Right lobe of liver (tissue), 6 donors: ENCODE data around the gene PCGF2. TPM values are rescaled to one million over a fixed set of nuclear protein-coding genes. Genes with fewer than 3 reads are reported as not detected.
A peak's percentile ranks its signal among the peaks of the same experiment; 100 is the strongest.

Source experiments
- ATAC-seq, 4 donors: fragments of 200-7000 bp; cut with Tn5 transposase; one replicate each; pipeline ENCODE4 v1.9.1; 2020; ENCODE audit warnings: mild to moderate bottlenecking in 4 of 4, moderate library complexity in 4 of 4
- DNase-seq, 3 donors: peaks; one replicate each; pipeline ENCODE4 v3.0.0-alpha.2; 2020
- H3K27ac ChIP-seq, 3 donors: fragments of 200-600 bp; one replicate each; pipeline ENCODE4 v1.8.0; 2022
- H3K27me3 ChIP-seq, 2 donors: fragments of 200-600 bp; one replicate each; pipeline ENCODE4 v1.8.0; 2022
- H3K36me3 ChIP-seq, 4 donors: fragments of 200-600 bp; sonication (generic) in 1 of 4; one replicate each; pipeline versions ENCODE4 v1.5.1 to v1.8.0; 2017 to 2022; ENCODE audit warnings: control low read depth in 1 of 4
- H3K4me1 ChIP-seq, 4 donors: fragments of 200-600 bp; sonication (generic) in 1 of 4; one replicate each; pipeline versions ENCODE4 v1.5.1 to v1.8.0; 2017 to 2022; ENCODE audit warnings: control low read depth in 1 of 4
- H3K4me3 ChIP-seq, 3 donors: fragments of 200-600 bp; one replicate each; pipeline ENCODE4 v1.8.0; 2022
- H3K9me3 ChIP-seq, 4 donors: fragments of 200-600 bp; sonication (generic) in 1 of 4; one replicate each; pipeline versions ENCODE4 v1.5.1 to v1.8.0; 2017 to 2022; ENCODE audit warnings: control low read depth in 1 of 4
- POLR2A ChIP-seq: fragments of 450-650 bp; IDR thresholded peaks from one replicate; pipeline ENCODE4 v1.6.1; 2017; ENCODE audit warnings: antibody characterized with exemption, mild to moderate bottlenecking
- WGBS: methylation state at CpG from one replicate; pipeline ENCODE4 v1.1.6; 2018; ENCODE audit warnings: low coverage, low lambda C conversion rate; ENCODE audit not compliant: insufficient coverage; ENCODE audit errors: missing lambda C conversion rate; 5-methylcytosine and 5-hydroxymethylcytosine counted together
- intact Hi-C, 2 donors: fragments of 100-400 bp; cut with DNase I; formaldehyde crosslinking; loops; one replicate each; pipeline versions ENCODE4 v1.11.2 to v1.14.1; 2022
- total RNA-seq, 6 experiments: library from RNA; depleted of rRNA in 2 of 6; stranded (reverse); fragments of >200 nt in 2 of 6; fragmentation: NEBNext Ultra II Directional in 3 of 6; extraction: Animal tissue kit (Norgen Biotek cat#: 25700) in 3 of 6; gene quantifications; one replicate each; pipeline versions ENCODE4 v1.1.0 to v1.2.4, GENCODE V29; 2016 to 2023
- TF ChIP-seq, protein P1 (sequence below), 4 donors: fragments of 200-600 bp in 3 of 4; fragments of 450-650 bp in 1 of 4; IDR thresholded peaks; one replicate each; pipeline versions ENCODE4 v1.5.1 to v1.8.0; 2016 to 2022; ENCODE audit warnings: antibody characterized with exemption in 4 of 4, mild to moderate bottlenecking in 2 of 4
- donor health status: DM: no; HTN: yes; CAD: no.
- donor health status: DM: no; HTN: no; CAD: no.
- donor health status: DM: no; HTN: no; CAD: no.
- donor health status: DM: no; HTN: yes; CAD: no.
- donor health status: DM: no; HTN: yes; CAD: no.

Gene PCGF2
- total RNA-seq, 6 experiments from 2014 or later = 1.7 to 8.0 (median 3.9) TPM

DNA sequence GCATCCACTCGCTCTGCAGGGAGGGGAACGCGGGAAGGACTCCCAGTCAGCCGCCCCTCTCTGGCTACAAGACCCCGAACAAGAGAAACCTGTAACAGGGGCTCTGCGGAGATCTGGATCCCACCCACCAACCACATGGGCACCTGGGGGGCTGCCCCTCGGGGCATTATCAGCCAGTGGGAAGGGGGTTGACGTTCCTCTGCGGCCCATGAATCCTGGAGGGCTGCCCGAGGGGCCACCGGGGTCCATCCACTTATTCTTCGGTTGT is 1.8 kb upstream of the PCGF2 start:
- ATAC-seq = no peak
- Histone ChIP-seq H3K4me1 (peaks cover 0 to 50% (median 9%) of the 10 kb centered on the region in 4 donors), H3K4me3 (peak overlapping the region; percentile 46 to 59 (median 50)), H3K27ac (peak overlapping the region; percentile 33 to 88 (median 49)), H3K9me3 (no peaks in the 10 kb centered on the region), H3K27me3 (no peaks in the 10 kb centered on the region), H3K36me3 (peaks cover 0 to 8% (median 0%) of the 10 kb centered on the region in 4 donors)
- WGBS = no CpG with 5 or more reads among the region's 12 CpGs
- TF ChIP-seq POLR2A = no peak
- TF ChIP-seq, protein P1, sequence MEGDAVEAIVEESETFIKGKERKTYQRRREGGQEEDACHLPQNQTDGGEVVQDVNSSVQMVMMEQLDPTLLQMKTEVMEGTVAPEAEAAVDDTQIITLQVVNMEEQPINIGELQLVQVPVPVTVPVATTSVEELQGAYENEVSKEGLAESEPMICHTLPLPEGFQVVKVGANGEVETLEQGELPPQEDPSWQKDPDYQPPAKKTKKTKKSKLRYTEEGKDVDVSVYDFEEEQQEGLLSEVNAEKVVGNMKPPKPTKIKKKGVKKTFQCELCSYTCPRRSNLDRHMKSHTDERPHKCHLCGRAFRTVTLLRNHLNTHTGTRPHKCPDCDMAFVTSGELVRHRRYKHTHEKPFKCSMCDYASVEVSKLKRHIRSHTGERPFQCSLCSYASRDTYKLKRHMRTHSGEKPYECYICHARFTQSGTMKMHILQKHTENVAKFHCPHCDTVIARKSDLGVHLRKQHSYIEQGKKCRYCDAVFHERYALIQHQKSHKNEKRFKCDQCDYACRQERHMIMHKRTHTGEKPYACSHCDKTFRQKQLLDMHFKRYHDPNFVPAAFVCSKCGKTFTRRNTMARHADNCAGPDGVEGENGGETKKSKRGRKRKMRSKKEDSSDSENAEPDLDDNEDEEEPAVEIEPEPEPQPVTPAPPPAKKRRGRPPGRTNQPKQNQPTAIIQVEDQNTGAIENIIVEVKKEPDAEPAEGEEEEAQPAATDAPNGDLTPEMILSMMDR (IDR thresholded peaks at IDR 0.05) = no peak
- no peak for DNase-seq
- intact Hi-C loops = no loop called here

DNA sequence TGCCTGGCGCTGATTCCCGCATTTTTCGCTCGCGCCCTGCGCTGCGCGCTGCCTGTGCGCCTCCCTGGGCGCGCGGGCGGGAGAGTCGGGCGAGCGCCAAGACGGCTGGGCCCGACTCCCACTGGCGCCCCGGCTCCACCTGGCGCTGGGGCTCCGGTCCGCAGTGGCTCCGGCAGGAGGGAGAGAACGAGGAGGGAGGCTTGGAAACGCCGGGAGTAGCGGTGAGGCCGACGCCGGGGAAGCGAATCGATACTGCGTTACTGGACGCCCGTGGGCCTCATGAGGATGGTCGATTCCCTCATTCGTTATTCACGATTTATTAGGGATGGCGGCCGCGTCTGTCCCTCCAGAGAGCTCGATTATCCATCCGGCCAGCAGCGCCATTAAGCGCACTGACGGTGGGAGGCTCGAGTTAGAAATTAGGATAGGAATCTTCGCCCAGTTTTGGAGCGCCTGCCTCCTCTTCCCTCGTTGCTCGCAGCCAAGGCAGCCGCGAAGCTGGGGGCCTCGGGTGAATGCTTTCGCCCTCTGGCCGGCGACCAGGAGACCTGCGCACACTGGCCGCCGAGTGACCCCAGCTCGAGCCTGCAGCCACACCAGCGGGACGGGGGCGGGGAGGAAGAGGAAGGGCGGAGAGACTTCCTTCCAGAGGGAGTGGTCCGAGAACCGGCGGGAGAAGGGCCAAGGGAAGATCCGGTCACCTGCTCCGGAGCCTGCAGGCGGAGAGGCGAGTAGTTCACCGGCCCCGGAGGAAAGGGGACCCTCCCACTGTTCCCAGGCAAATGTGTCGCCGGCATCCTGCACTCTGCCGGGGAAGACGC is 1.3 kb upstream of the PCGF2 start:
- intact Hi-C loops = no loop called here
- 0% methylated on average over 24 of the region's 79 CpGs for WGBS
- Histone ChIP-seq H3K36me3 (peaks cover 0 to 2% (median 0%) of the 10 kb centered on the region in 4 donors), H3K4me3 (peak overlapping the region; percentile 46 to 59 (median 50)), H3K9me3 (no peaks in the 10 kb centered on the region), H3K27ac (peak overlapping the region; percentile 49 to 88 (median 59)), H3K27me3 (no peaks in the 10 kb centered on the region), H3K4me1 (peaks cover 0 to 50% (median 9%) of the 10 kb centered on the region in 4 donors)
- peak; percentile 41 to 64 (median 58) for ATAC-seq
- TF ChIP-seq, protein P1 (IDR thresholded peaks at IDR 0.05) = no peak
- TF ChIP-seq POLR2A = peak; percentile 70
- DNase-seq = peak; percentile 89 to 91 (median 90)

DNA sequence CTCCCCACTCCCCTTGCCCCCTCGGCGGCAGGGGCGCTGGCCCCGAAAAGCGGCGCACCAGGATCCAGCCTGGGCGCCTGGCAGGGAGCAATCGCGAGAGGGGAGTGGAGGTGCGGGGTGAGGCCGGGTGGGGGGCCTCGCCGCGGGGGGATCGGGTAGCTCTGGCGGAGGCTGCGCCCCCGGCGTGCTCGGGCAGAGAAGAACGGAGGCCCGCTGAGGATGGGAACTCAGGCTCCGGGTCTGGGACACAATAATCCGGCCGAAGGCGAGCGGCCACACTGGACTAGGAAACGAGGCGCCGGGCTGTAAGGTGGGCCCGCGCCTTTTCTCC is 721 bp upstream of the PCGF2 start:
- WGBS = 0% methylated on average over 11 of the region's 32 CpGs
- Histone ChIP-seq H3K27ac (peak overlapping the region; percentile 49 to 88 (median 59)), H3K36me3 (no peaks in the 10 kb centered on the region), H3K4me1 (peaks cover 0 to 45% (median 7%) of the 10 kb centered on the region in 4 donors), H3K4me3 (peak overlapping the region; percentile 46 to 59 (median 50)), H3K27me3 (no peaks in the 10 kb centered on the region), H3K9me3 (no peaks in the 10 kb centered on the region)
- TF ChIP-seq, protein P1 (IDR thresholded peaks at IDR 0.05) = no peak
- no peak for TF ChIP-seq POLR2A
- ATAC-seq (no peak), DNase-seq (no peak)
- intact Hi-C loops = no loop called here

DNA sequence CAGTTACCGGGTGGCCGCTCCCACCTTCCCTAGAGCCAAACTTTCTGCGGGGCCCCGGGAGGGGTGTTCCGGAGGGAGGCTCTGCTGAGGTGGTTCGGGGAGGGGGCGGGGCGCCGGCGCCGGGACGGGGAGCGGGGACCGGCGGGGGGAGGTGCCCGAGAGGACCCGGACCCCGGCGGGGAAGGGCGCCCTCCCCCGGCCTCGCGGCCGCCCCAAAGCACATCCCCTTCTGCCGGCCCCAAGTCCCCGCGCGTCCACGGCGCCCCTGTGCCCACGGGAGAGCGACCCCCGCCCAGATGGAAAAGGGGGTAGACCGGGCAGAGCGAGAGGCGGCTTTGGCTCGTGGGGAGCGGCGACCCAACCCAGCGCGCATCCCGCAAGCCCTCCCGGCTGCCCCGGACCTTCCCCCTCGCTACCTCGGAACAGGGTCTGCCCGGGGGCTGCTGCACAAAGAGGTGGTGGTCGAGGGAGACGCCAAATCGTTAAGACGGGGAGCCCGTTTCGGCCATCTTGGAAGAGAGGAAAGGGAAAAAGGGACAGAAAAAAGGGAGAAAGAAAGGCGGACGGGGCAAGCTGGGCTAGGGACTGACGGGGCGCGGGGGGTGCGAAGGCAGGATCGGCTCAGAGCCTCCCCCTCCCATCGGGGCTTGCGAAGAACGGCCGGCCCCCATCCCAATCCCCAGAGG is 530 bp downstream of the PCGF2 start:
- Histone ChIP-seq H3K9me3 (no peaks in the 10 kb centered on the region), H3K27me3 (no peaks in the 10 kb centered on the region), H3K4me3 (peak overlapping the region; percentile 46 to 59 (median 49)), H3K4me1 (peaks cover 0 to 41% (median 3%) of the 10 kb centered on the region in 4 donors), H3K27ac (peak overlapping the region; percentile 31 to 67 (median 37)), H3K36me3 (no peaks in the 10 kb centered on the region)
- WGBS = 1% methylated on average over 23 of the region's 64 CpGs
- no peak for ATAC-seq
- peak in 1 of 3 donors; percentile 56 for DNase-seq
- intact Hi-C loops = no loop called here
- TF ChIP-seq POLR2A = no peak
- TF ChIP-seq, protein P1 (IDR thresholded peaks at IDR 0.05) = peak in 1 of 4 donors; percentile 11
